Stimulated activated naive CD8-positive, alpha-beta T cell treated with anti-CD3 and anti-CD28 coated beads, Interleukin-15, Interleukin-2, amounts not matched to agents 100 ng/mL and 50 ng/mL, for 24 hours (primary cell): ENCODE measurements around the gene CALM3.
"Not testable (repeated sequence)": the region's sequence is repeated elsewhere in the genome, so short reads cannot be mapped to it uniquely, and the experiment has no call there.

Experiments
- H3K27ac Mint-ChIP-seq: one replicate; pipeline ENCODE4 v1.8.0; 2021; ENCODE audit warnings: mild to moderate bottlenecking, mixed read lengths
- H3K27me3 Mint-ChIP-seq: one replicate; pipeline ENCODE4 v1.8.0; 2021; ENCODE audit warnings: mixed read lengths
- H3K36me3 Mint-ChIP-seq: one replicate; pipeline ENCODE4 v1.8.0; 2021; ENCODE audit warnings: low read depth, mixed read lengths
- H3K4me1 Mint-ChIP-seq: one replicate; pipeline ENCODE4 v1.8.0; 2021; ENCODE audit warnings: low read depth, mixed read lengths
- H3K4me3 Mint-ChIP-seq: one replicate; pipeline ENCODE4 v1.8.0; 2021; ENCODE audit warnings: mild to moderate bottlenecking, mixed read lengths
- H3K9me3 Mint-ChIP-seq: one replicate; pipeline ENCODE4 v1.8.0; 2021; ENCODE audit warnings: mixed read lengths

CALM3 gene

GRCh38 chr19:46601318-46602224, at the start of gene CALM3:
Gene CALM3 (plus strand): TSS chr19:46601330. CDS start chr19:46601435, 105 bp downstream.
- H3K27me3 Mint-ChIP-seq = no peaks in the 10 kb centered on the region
- peak within 1 kb of the TSS; percentile 97 for H3K4me3 Mint-ChIP-seq
- H3K27ac Mint-ChIP-seq = peak within 1 kb of the TSS; percentile 100
- H3K36me3 Mint-ChIP-seq = peaks cover 28% of the 10 kb centered on the region
- peaks cover 44% of the 10 kb centered on the region for H3K4me1 Mint-ChIP-seq
- peaks cover 17% of the 10 kb centered on the region for H3K9me3 Mint-ChIP-seq

- peaks cover 26% of the 10 kb centered on the region for H3K27me3 Mint-ChIP-seq
- H3K4me3 Mint-ChIP-seq = no peak overlapping the region
- H3K4me1 Mint-ChIP-seq = no peaks in the 10 kb centered on the region
- peaks cover 11% of the 10 kb centered on the region for H3K36me3 Mint-ChIP-seq
- H3K9me3 Mint-ChIP-seq = peaks cover 26% of the 10 kb centered on the region
- no peak overlapping the region for H3K27ac Mint-ChIP-seq
These were observed 48.2 kb upstream of the CALM3 start for GRCh38 chr19:46552891-46553290.

- no peak overlapping the region for H3K4me3 Mint-ChIP-seq
These were observed 47.0 kb upstream of the CALM3 start for GRCh38 chr19:46554161-46554560.

GRCh38 chr19:46555628-46556280, 45.4 kb upstream of the CALM3 start:
- peaks cover 22% of the 10 kb centered on the region for H3K27me3 Mint-ChIP-seq
- H3K4me3 Mint-ChIP-seq = no peak overlapping the region
- peaks cover 16% of the 10 kb centered on the region for H3K9me3 Mint-ChIP-seq

More at GRCh38 chr19:46554161-46554560, 47.0 kb upstream of the CALM3 start:
- no peak overlapping the region for H3K27ac Mint-ChIP-seq
- H3K27me3 Mint-ChIP-seq = peaks cover 26% of the 10 kb centered on the region
- H3K36me3 Mint-ChIP-seq = peaks cover 11% of the 10 kb centered on the region
- H3K9me3 Mint-ChIP-seq = peaks cover 26% of the 10 kb centered on the region
- H3K4me1 Mint-ChIP-seq = no peaks in the 10 kb centered on the region

GRCh38 chr19:46556471-46556870, 44.7 kb upstream of the CALM3 start:
- not testable (repeated sequence) for H3K36me3 Mint-ChIP-seq, H3K4me3 Mint-ChIP-seq, H3K4me1 Mint-ChIP-seq, H3K27ac Mint-ChIP-seq, H3K9me3 Mint-ChIP-seq
- peaks cover 17% of the 10 kb centered on the region for H3K27me3 Mint-ChIP-seq

More at GRCh38 chr19:46555628-46556280, 45.4 kb upstream of the CALM3 start:
- H3K36me3 Mint-ChIP-seq = peaks cover 7% of the 10 kb centered on the region
- no peak overlapping the region for H3K27ac Mint-ChIP-seq
- H3K4me1 Mint-ChIP-seq = no peaks in the 10 kb centered on the region

- Mint-ChIP-seq H3K4me1 (no peaks in the 10 kb centered on the region), H3K9me3 (peaks cover under 1% of the 10 kb centered on the region), H3K27ac (no peak overlapping the region), H3K36me3 (no peaks in the 10 kb centered on the region), H3K27me3 (peaks cover 1% of the 10 kb centered on the region), H3K4me3 (no peak overlapping the region)
These were observed 41.9 kb upstream of the CALM3 start for GRCh38 chr19:46559203-46559602.

- not testable (repeated sequence) for H3K27ac Mint-ChIP-seq, H3K27me3 Mint-ChIP-seq, H3K9me3 Mint-ChIP-seq, H3K4me3 Mint-ChIP-seq, H3K36me3 Mint-ChIP-seq, H3K4me1 Mint-ChIP-seq
These were observed 41.5 kb upstream of the CALM3 start for GRCh38 chr19:46559675-46560074.

- Mint-ChIP-seq H3K27me3 (no peaks in the 10 kb centered on the region), H3K36me3 (no peaks in the 10 kb centered on the region), H3K4me3 (no peak overlapping the region), H3K4me1 (no peaks in the 10 kb centered on the region), H3K27ac (no peak overlapping the region), H3K9me3 (no peaks in the 10 kb centered on the region)
These were observed 36.4 kb upstream of the CALM3 start for GRCh38 chr19:46564701-46565100.

GRCh38 chr19:46571495-46571894, 29.6 kb upstream of the CALM3 start:
- no peak overlapping the region for H3K27ac Mint-ChIP-seq
- H3K9me3 Mint-ChIP-seq = no peaks in the 10 kb centered on the region
- H3K4me3 Mint-ChIP-seq = no peak overlapping the region
- H3K27me3 Mint-ChIP-seq = peaks cover 3% of the 10 kb centered on the region
- peaks cover 14% of the 10 kb centered on the region for H3K4me1 Mint-ChIP-seq
- H3K36me3 Mint-ChIP-seq = no peaks in the 10 kb centered on the region

GRCh38 chr19:46573679-46574498, 27.2 kb upstream of the CALM3 start:
- peaks cover 3% of the 10 kb centered on the region for H3K27me3 Mint-ChIP-seq

GRCh38 chr19:46574533-46574932, 26.6 kb upstream of the CALM3 start:
- Mint-ChIP-seq H3K4me1 (peaks cover 21% of the 10 kb centered on the region), H3K27ac (no peak overlapping the region), H3K9me3 (no peaks in the 10 kb centered on the region), H3K36me3 (no peaks in the 10 kb centered on the region), H3K27me3 (peaks cover 6% of the 10 kb centered on the region), H3K4me3 (no peak overlapping the region)

More at GRCh38 chr19:46573679-46574498, 27.2 kb upstream of the CALM3 start:
- peaks cover 15% of the 10 kb centered on the region for H3K4me1 Mint-ChIP-seq
- H3K9me3 Mint-ChIP-seq = no peaks in the 10 kb centered on the region
- H3K36me3 Mint-ChIP-seq = no peaks in the 10 kb centered on the region
- no peak overlapping the region for H3K27ac Mint-ChIP-seq
- H3K4me3 Mint-ChIP-seq = no peak overlapping the region

GRCh38 chr19:46578450-46578849, 22.7 kb upstream of the CALM3 start:
- Mint-ChIP-seq H3K9me3 (no peaks in the 10 kb centered on the region), H3K27ac (no peak overlapping the region), H3K4me1 (peaks cover 21% of the 10 kb centered on the region), H3K36me3 (no peaks in the 10 kb centered on the region), H3K4me3 (no peak overlapping the region), H3K27me3 (peaks cover 4% of the 10 kb centered on the region)

- no peak overlapping the region for H3K27ac Mint-ChIP-seq
These were observed 21.7 kb upstream of the CALM3 start for GRCh38 chr19:46579361-46579879.

GRCh38 chr19:46580247-46580646, 20.9 kb upstream of the CALM3 start:
- H3K4me3 Mint-ChIP-seq = no peak overlapping the region
- peaks cover 4% of the 10 kb centered on the region for H3K27me3 Mint-ChIP-seq
- no peaks in the 10 kb centered on the region for H3K36me3 Mint-ChIP-seq
- H3K4me1 Mint-ChIP-seq = peaks cover 12% of the 10 kb centered on the region
- no peaks in the 10 kb centered on the region for H3K9me3 Mint-ChIP-seq
- no peak overlapping the region for H3K27ac Mint-ChIP-seq

More at GRCh38 chr19:46579361-46579879, 21.7 kb upstream of the CALM3 start:
- H3K9me3 Mint-ChIP-seq = no peaks in the 10 kb centered on the region
- peaks cover 16% of the 10 kb centered on the region for H3K4me1 Mint-ChIP-seq
- H3K36me3 Mint-ChIP-seq = no peaks in the 10 kb centered on the region
- no peak overlapping the region for H3K4me3 Mint-ChIP-seq
- peaks cover 4% of the 10 kb centered on the region for H3K27me3 Mint-ChIP-seq
